CD14-positive monocyte (primary cell): Measurements from ENCODE around the gene RBMS3. TPM values are rescaled to one million over a fixed set of nuclear protein-coding genes. Genes with fewer than 3 reads are reported as not detected.

Source experiments
- DNase-seq, 3 donors: peaks; one replicate each; pipeline ENCODE4 v3.0.0-alpha.2; 2011 to 2022
- H2AFZ ChIP-seq: 2 replicates; pipeline ENCODE4 v1.6.0; 2012; ENCODE audit warnings: mild to moderate bottlenecking, low read depth, low read length, inconsistent platforms; ENCODE audit not compliant: insufficient read depth, poor library complexity, severe bottlenecking
- H3K27ac ChIP-seq, 2 donors: 1 replicate in 1 of 2; 2 replicates in 1 of 2; pipeline ENCODE4 v1.5.1; 2012 to 2013; ENCODE audit warnings: low read length in 2 of 2, control low read depth in 1 of 2, inconsistent platforms in 1 of 2, low read depth in 1 of 2, mild to moderate bottlenecking in 1 of 2
- H3K27me3 ChIP-seq, 2 donors: one replicate each; pipeline versions ENCODE4 v1.6.0 to v1.6.1; 2011 to 2013; ENCODE audit warnings: low read length in 2 of 2; ENCODE audit not compliant: control insufficient read depth in 2 of 2, insufficient read depth in 2 of 2
- H3K36me3 ChIP-seq, 2 donors: replicated peaks in 1 of 2; 1 replicate in 1 of 2; 2 replicates in 1 of 2; pipeline versions ENCODE4 v1.5.1 to v1.6.1; 2012 to 2013; ENCODE audit warnings: low read length in 2 of 2, control low read depth in 1 of 2, inconsistent platforms in 1 of 2, mild to moderate bottlenecking in 1 of 2; ENCODE audit not compliant: insufficient read depth in 2 of 2, control insufficient read depth in 1 of 2
- H3K4me1 ChIP-seq, 2 donors: 1 replicate in 1 of 2; 2 replicates in 1 of 2; pipeline versions ENCODE4 v1.5.1 to v1.6.1; 2012 to 2013; ENCODE audit warnings: low read length in 2 of 2, control low read depth in 1 of 2, inconsistent platforms in 1 of 2, mild to moderate bottlenecking in 1 of 2, moderate library complexity in 1 of 2; ENCODE audit not compliant: insufficient read depth in 2 of 2, control insufficient read depth in 1 of 2
- H3K4me2 ChIP-seq: replicated peaks from 2 replicates; pipeline ENCODE3; 2012; ENCODE audit warnings: low read length, moderate library complexity, mild to moderate bottlenecking; ENCODE audit not compliant: poor library complexity, severe bottlenecking; ENCODE audit errors: extremely low read depth
- H3K4me3 ChIP-seq, 3 experiments: fragments of 200-600 bp in 1 of 3; sonication (generic) in 1 of 3; replicated peaks in 1 of 3; 1 replicate in 2 of 3; 2 replicates in 1 of 3; pipeline ENCODE4 v1.5.1; 2011 to 2013; ENCODE audit warnings: low read length in 3 of 3, mild to moderate bottlenecking in 3 of 3, control low read depth in 2 of 3, low read depth in 2 of 3, inconsistent platforms in 1 of 3, moderate library complexity in 1 of 3
- H3K79me2 ChIP-seq: 2 replicates; pipeline ENCODE4 v1.6.0; 2012; ENCODE audit warnings: mild to moderate bottlenecking, control low read depth, inconsistent platforms, low read length, moderate library complexity; ENCODE audit not compliant: insufficient read depth
- H3K9ac ChIP-seq: 2 replicates; pipeline ENCODE4 v1.6.0; 2017; ENCODE audit warnings: low read length, mild to moderate bottlenecking; ENCODE audit not compliant: insufficient read depth, poor library complexity, severe bottlenecking
- H3K9me3 ChIP-seq, 2 donors: replicated peaks in 1 of 2; 1 replicate in 1 of 2; 2 replicates in 1 of 2; pipeline versions ENCODE4 v1.5.1 to v1.6.1; 2012 to 2013; ENCODE audit warnings: low read length in 2 of 2, control low read depth in 1 of 2; ENCODE audit not compliant: control insufficient read depth in 1 of 2, insufficient read depth in 1 of 2
- H4K20me1 ChIP-seq: 2 replicates; pipeline ENCODE4 v1.6.0; 2012; ENCODE audit warnings: mild to moderate bottlenecking, low read length, control low read depth, moderate library complexity; ENCODE audit not compliant: insufficient read depth
- H3K27ac Mint-ChIP-seq, 7 donors: one replicate each; pipeline ENCODE4 v1.8.0; 2020; ENCODE audit warnings: mild to moderate bottlenecking in 7 of 7, mixed read lengths in 7 of 7, moderate library complexity in 6 of 7, inconsistent platforms in 2 of 7
- H3K27me3 Mint-ChIP-seq, 3 donors: one replicate each; pipeline ENCODE4 v1.8.0; 2021 to 2022; ENCODE audit warnings: low read depth in 3 of 3, mild to moderate bottlenecking in 3 of 3, mixed read lengths in 3 of 3, moderate library complexity in 3 of 3, inconsistent platforms in 1 of 3
- H3K36me3 Mint-ChIP-seq, 2 donors: one replicate each; pipeline ENCODE4 v1.8.0; 2020; ENCODE audit warnings: mixed read lengths in 2 of 2, inconsistent platforms in 1 of 2, mild to moderate bottlenecking in 1 of 2
- H3K4me1 Mint-ChIP-seq: one replicate; pipeline ENCODE4 v1.8.0; 2020; ENCODE audit warnings: mild to moderate bottlenecking, mixed read lengths
- H3K4me3 Mint-ChIP-seq, 2 donors: one replicate each; pipeline ENCODE4 v1.8.0; 2020; ENCODE audit warnings: mild to moderate bottlenecking in 2 of 2, mixed read lengths in 2 of 2, moderate library complexity in 1 of 2
- H3K9me3 Mint-ChIP-seq, 7 donors: one replicate each; pipeline ENCODE4 v1.8.0; 2020 to 2022; ENCODE audit warnings: mixed read lengths in 7 of 7, mild to moderate bottlenecking in 6 of 7, moderate library complexity in 6 of 7, inconsistent platforms in 2 of 7
- CTCF ChIP-seq: fragments of 200-600 bp; IDR thresholded peaks from one replicate; pipeline ENCODE4 v1.8.0; 2022; ENCODE audit warnings: antibody characterized with exemption, mild to moderate bottlenecking
- WGBS: methylation state at CpG from one replicate; pipeline ENCODE4 v1.1.5; 2013; ENCODE audit warnings: missing lambda C conversion rate; ENCODE audit not compliant: insufficient coverage; 5-methylcytosine and 5-hydroxymethylcytosine counted together
- intact Hi-C, 2 donors: fragments of 100-400 bp; cut with micrococcal nuclease; formaldehyde crosslinking; loops; one replicate each; pipeline versions ENCODE4 v1.15.0 to v1.15.1; 2023
- polyA plus RNA-seq, 3 donors: library from polyadenylated mRNA; depleted of rRNA in 1 of 3; unstranded in 2 of 3; stranded (reverse) in 1 of 3; fragments of 300-500 nt in 2 of 3; fragments of >200 nt in 1 of 3; fragmentation: Illumina TruSeq in 2 of 3; gene quantifications; 1 replicate in 2 of 3; 2 replicates in 1 of 3; pipeline ENCODE4 v1.2.3, GENCODE V29; 2012 to 2021

Gene RBMS3
- polyA plus RNA-seq, 3 donors: not detected

GRCh38 chr3:29759411-29760225, 478.7 kb downstream of the RBMS3 start:
- Histone ChIP-seq H3K36me3 (no peaks in the 10 kb centered on the region), H3K27ac (peak overlapping the region in 1 of 2 donors; percentile 7), H3K4me2 (peak overlapping the region; percentile 16), H3K4me1 (peaks cover 30 to 31% of the 10 kb centered on the region in 2 donors), H3K9ac (peak overlapping the region; percentile 1), H4K20me1 (no peaks in the 10 kb centered on the region), H2AFZ (no peak overlapping the region), H3K27me3 (no peaks in the 10 kb centered on the region), H3K79me2 (no peaks in the 10 kb centered on the region), H3K9me3 (no peaks in the 10 kb centered on the region), H3K4me3 (no peak overlapping the region)
- Mint-ChIP-seq H3K4me3 (no peak overlapping the region), H3K4me1 (peaks cover 35% of the 10 kb centered on the region), H3K27ac (peak overlapping the region in 1 of 7 donors; percentile 79), H3K9me3 (no peaks in the 10 kb centered on the region), H3K36me3 (no peaks in the 10 kb centered on the region), H3K27me3 (peaks cover 0 to 4% (median 0%) of the 10 kb centered on the region in 3 donors)
- DNase-seq: no peak
- no peak for TF ChIP-seq CTCF
- intact Hi-C loops: no loop called here
- 90% methylated on average over 7 of the region's 9 CpGs for WGBS

GRCh38 chr3:29760226-29760685, 479.4 kb downstream of the RBMS3 start:
- Histone ChIP-seq H3K9me3 (no peaks in the 10 kb centered on the region), H3K9ac (no peak overlapping the region), H3K27ac (no peak overlapping the region), H3K27me3 (no peaks in the 10 kb centered on the region), H3K36me3 (no peaks in the 10 kb centered on the region), H4K20me1 (no peaks in the 10 kb centered on the region), H3K79me2 (no peaks in the 10 kb centered on the region), H2AFZ (no peak overlapping the region), H3K4me3 (no peak overlapping the region), H3K4me2 (no peak overlapping the region), H3K4me1 (peaks cover 30 to 31% of the 10 kb centered on the region in 2 donors)
- Mint-ChIP-seq H3K27ac (no peak overlapping the region), H3K4me1 (peaks cover 38% of the 10 kb centered on the region), H3K27me3 (peaks cover 0 to 4% (median 0%) of the 10 kb centered on the region in 3 donors), H3K9me3 (no peaks in the 10 kb centered on the region), H3K4me3 (no peak overlapping the region), H3K36me3 (no peaks in the 10 kb centered on the region)
- intact Hi-C loops: no loop called here
- no peak for TF ChIP-seq CTCF
- no peak for DNase-seq
